ENCODE measurements around the gene GJC3. TPM values are rescaled to one million over a fixed set of nuclear protein-coding genes. Genes with fewer than 3 reads are reported as not detected.
"Not testable (repeated sequence)": the region's sequence is repeated elsewhere in the genome, so short reads cannot be mapped to it uniquely, and the experiment has no call there.

Gene GJC3
- total RNA-seq, 6 experiments from 2014 or later: not detected

DNA sequence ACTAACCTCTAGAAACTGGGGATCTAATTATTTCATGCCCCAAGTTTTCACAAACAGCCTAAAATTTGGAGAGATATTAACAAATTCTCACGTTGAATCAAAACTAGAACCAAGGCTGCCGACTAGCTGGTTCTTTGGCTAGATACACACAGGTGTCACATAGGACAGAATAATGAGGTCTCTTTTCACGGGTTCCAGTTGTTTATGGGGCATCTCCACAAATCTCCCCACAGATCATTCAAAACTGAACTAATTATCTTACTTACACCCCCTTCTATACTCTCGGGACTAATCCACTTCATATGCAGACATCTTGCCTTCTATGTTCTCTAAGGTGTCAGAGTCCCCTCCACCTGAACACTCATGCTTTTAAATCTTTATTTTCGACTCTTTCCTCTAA, 36.1 kb downstream of the GJC3 start:
- H3K4me1 Mint-ChIP-seq (ENCODE audit: low read depth): no peaks in the 10 kb centered on the region
- TF ChIP-seq, protein P1, sequence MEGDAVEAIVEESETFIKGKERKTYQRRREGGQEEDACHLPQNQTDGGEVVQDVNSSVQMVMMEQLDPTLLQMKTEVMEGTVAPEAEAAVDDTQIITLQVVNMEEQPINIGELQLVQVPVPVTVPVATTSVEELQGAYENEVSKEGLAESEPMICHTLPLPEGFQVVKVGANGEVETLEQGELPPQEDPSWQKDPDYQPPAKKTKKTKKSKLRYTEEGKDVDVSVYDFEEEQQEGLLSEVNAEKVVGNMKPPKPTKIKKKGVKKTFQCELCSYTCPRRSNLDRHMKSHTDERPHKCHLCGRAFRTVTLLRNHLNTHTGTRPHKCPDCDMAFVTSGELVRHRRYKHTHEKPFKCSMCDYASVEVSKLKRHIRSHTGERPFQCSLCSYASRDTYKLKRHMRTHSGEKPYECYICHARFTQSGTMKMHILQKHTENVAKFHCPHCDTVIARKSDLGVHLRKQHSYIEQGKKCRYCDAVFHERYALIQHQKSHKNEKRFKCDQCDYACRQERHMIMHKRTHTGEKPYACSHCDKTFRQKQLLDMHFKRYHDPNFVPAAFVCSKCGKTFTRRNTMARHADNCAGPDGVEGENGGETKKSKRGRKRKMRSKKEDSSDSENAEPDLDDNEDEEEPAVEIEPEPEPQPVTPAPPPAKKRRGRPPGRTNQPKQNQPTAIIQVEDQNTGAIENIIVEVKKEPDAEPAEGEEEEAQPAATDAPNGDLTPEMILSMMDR (IDR thresholded peaks at IDR 0.05): no peak
- no peak for DNase-seq
- no peaks in the 10 kb centered on the region; the same call in none of the 2 replicates for H3K27me3 Mint-ChIP-seq (ENCODE audit: insufficient read depth)
- H3K36me3 Mint-ChIP-seq (ENCODE audit: low read depth): peaks cover 38% of the 10 kb centered on the region
- H3K4me3 Mint-ChIP-seq: no peak overlapping the region
- no peak overlapping the region for H3K27ac Mint-ChIP-seq
- no peaks in the 10 kb centered on the region for H3K9me3 Mint-ChIP-seq

DNA sequence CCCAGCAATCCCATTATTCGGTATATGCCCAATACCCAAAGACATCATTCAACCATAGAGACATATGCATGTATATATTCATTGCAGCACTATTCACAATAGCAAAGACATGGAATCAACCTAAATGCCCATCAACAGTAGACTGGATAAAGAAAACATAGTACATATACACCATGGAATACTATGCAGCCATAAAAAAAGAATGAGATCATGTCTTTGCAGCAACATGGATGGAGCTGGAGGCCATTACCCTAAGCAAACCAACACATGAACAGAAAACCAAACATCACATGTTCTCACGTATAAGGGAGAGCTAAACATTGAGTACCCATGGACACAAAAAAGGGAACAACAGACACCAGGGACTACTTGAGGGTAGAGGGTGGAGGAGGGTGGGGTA, 39.1 kb downstream of the GJC3 start:
- H3K27ac Mint-ChIP-seq; H3K4me3 Mint-ChIP-seq; H3K9me3 Mint-ChIP-seq; DNase-seq; H3K27me3 Mint-ChIP-seq (ENCODE audit: insufficient read depth); H3K4me1 Mint-ChIP-seq (ENCODE audit: low read depth): not testable (repeated sequence)
- peaks cover 38% of the 10 kb centered on the region for H3K36me3 Mint-ChIP-seq (ENCODE audit: low read depth)

DNA sequence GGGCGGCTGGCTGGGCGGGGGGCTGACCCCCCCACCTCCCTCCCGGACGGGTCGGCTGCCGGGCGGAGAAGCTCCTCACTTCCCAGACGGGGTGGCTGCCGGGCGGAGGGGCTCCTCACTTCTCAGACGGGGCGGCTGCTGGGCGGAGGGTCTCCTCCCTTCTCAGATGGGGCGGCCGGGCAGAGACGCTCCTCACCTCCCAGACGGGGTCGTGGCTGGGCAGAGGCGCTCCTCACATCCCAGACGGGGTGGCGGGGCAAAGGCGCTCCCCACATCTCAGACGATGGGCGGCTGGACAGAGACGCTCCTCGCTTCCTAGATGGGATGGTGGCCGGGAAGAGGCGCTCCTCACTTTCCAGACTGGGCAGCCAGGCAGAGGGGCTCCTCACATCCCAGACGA, 41.1 kb downstream of the GJC3 start:
- not testable (repeated sequence) for H3K9me3 Mint-ChIP-seq; H3K4me1 Mint-ChIP-seq (ENCODE audit: low read depth); DNase-seq; H3K4me3 Mint-ChIP-seq; H3K27ac Mint-ChIP-seq; H3K27me3 Mint-ChIP-seq (ENCODE audit: insufficient read depth)
- H3K36me3 Mint-ChIP-seq (ENCODE audit: low read depth): peaks cover 44% of the 10 kb centered on the region

DNA sequence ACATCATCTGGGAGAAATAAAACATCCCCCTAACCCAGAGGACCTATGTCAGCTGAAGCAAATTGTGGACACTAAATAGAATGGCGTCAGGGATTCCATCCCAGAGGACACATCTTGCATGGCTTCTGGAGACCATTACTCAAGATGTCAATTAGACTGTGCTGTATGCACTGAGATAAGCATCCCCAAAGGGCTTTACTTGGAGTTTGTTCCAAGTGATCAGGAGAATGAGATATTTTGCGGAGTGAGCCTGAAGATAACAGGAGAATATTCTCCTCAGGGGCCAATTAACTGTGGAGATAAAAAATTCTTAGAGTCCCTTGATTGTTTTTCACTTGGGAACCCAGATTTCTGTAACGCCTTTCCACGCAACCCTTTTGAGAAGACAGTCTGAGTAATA, 48.0 kb downstream of the GJC3 start:
- no peaks in the 10 kb centered on the region for H3K4me1 Mint-ChIP-seq (ENCODE audit: low read depth)
- no peak overlapping the region for H3K4me3 Mint-ChIP-seq
- DNase-seq: no peak
- peaks cover 6% of the 10 kb centered on the region; the same call in 1 of the 2 replicates for H3K36me3 Mint-ChIP-seq (ENCODE audit: low read depth)
- peaks cover 6% of the 10 kb centered on the region for H3K9me3 Mint-ChIP-seq
- H3K27me3 Mint-ChIP-seq (ENCODE audit: insufficient read depth): peaks cover 14% of the 10 kb centered on the region
- no peak overlapping the region for H3K27ac Mint-ChIP-seq
- TF ChIP-seq, protein P1 (IDR thresholded peaks at IDR 0.05): no peak

DNA sequence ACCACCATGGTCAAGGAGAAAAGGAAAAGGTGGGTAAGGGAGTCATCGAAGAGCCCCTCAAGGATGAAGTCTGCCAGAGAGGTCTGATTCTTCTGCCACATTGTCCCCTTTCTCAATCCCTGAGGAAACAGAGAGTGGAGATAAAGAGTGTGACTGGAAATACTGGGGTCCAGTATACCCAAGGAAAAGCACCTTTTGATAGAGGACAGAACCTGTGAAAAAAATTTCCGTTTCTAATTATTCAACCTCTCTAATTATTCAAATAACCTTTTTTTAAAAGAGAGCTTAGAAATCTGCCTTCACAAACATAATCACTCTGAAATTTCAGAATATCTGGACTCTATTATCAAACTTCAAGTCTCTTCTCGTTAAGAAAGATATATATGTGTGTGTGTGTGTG, 52.5 kb downstream of the GJC3 start, which contains the start of gene OR2AE1:
OR2AE1 (minus strand) TSS at position 101 of the 400 bp plus-strand sequence; CDS start at position 101, 0 bp downstream.
- DNase-seq: no peak
- H3K27ac Mint-ChIP-seq: no peak within 1 kb of the TSS
- H3K27me3 Mint-ChIP-seq (ENCODE audit: insufficient read depth): peaks cover 11% of the 10 kb centered on the region
- no peaks in the 10 kb centered on the region for H3K9me3 Mint-ChIP-seq
- TF ChIP-seq, protein P1 (IDR thresholded peaks at IDR 0.05): no peak
- no peaks in the 10 kb centered on the region for H3K36me3 Mint-ChIP-seq (ENCODE audit: low read depth)
- no peak within 1 kb of the TSS for H3K4me3 Mint-ChIP-seq
- no peaks in the 10 kb centered on the region for H3K4me1 Mint-ChIP-seq (ENCODE audit: low read depth)

DNA sequence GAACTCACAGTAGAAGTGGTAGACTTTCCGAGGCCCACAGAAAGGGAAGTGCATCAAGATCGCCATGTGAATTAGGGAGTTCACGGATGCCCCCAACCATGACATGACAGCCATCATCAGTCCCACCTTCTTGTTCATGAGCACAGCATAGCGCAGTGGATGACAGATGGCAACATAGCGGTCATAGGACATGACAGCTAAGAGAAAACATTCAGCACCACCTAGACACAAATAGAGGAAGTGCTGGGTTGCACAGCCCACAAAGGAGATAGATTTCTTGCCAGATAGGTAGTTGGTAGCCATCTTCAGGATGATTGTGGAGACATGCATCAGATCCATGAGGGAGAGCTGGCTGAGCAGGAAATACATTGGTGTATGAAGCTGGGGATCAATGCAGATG, 52.9 kb downstream of the GJC3 start:
- Mint-ChIP-seq H3K4me1 (ENCODE audit: low read depth) (no peaks in the 10 kb centered on the region), H3K9me3 (no peaks in the 10 kb centered on the region), H3K4me3 (no peak overlapping the region), H3K36me3 (ENCODE audit: low read depth) (no peaks in the 10 kb centered on the region), H3K27ac (no peak overlapping the region), H3K27me3 (ENCODE audit: insufficient read depth) (peaks cover 9% of the 10 kb centered on the region)
- DNase-seq: no peak
- TF ChIP-seq, protein P1 (IDR thresholded peaks at IDR 0.05): no peak

Other genes starting within 250 kb of the GJC3 start
- 1 to 10 TPM in 2 of 6 experiments, under 1 TPM in 4; 0.30 to 1.8 (median 0.48) TPM for gene CYP3A5, start 249.6 kb downstream of the GJC3 start, total RNA-seq (2021; fragmentation: NEBNext Ultra II Directional; extraction: Animal tissue kit (Norgen Biotek cat#: 25700))
- under 1 TPM in 1 of 6 experiments, not detected in 5; 0.09 TPM for gene CYP3A7, start 194.4 kb downstream of the GJC3 start, total RNA-seq (2021; fragmentation: NEBNext Ultra II Directional; extraction: Animal tissue kit (Norgen Biotek cat#: 25700))
- not detected for gene CYP3A4, start 145.4 kb downstream of the GJC3 start, total RNA-seq (2021; fragmentation: NEBNext Ultra II Directional; extraction: Animal tissue kit (Norgen Biotek cat#: 25700))
- not detected for gene CYP3A43, start 101.6 kb downstream of the GJC3 start, total RNA-seq (2021; fragmentation: NEBNext Ultra II Directional; extraction: Animal tissue kit (Norgen Biotek cat#: 25700))
- not detected for gene OR2AE1, start 52.6 kb downstream of the GJC3 start, total RNA-seq (2021; fragmentation: NEBNext Ultra II Directional; extraction: Animal tissue kit (Norgen Biotek cat#: 25700))
- gene TRIM4, start 10.1 kb downstream of the GJC3 start, total RNA-seq (2021; fragmentation: NEBNext Ultra II Directional; extraction: Animal tissue kit (Norgen Biotek cat#: 25700)): 10 to 100 TPM; 22.0 to 24.6 (median 22.9) TPM
- not detected for gene AZGP1, start 46.4 kb upstream of the GJC3 start, total RNA-seq (2021; fragmentation: NEBNext Ultra II Directional; extraction: Animal tissue kit (Norgen Biotek cat#: 25700))
- 10 to 100 TPM; 55.9 to 77.4 (median 63.1) TPM for gene ZKSCAN1, start 86.0 kb upstream of the GJC3 start, total RNA-seq (2021; fragmentation: NEBNext Ultra II Directional; extraction: Animal tissue kit (Norgen Biotek cat#: 25700))
- gene ZSCAN21, start 120.2 kb upstream of the GJC3 start, total RNA-seq (2021; fragmentation: NEBNext Ultra II Directional; extraction: Animal tissue kit (Norgen Biotek cat#: 25700)): 1 to 10 TPM; 8.2 to 9.8 (median 9.2) TPM
- gene ZNF3, start 152.1 kb upstream of the GJC3 start, total RNA-seq (2021; fragmentation: NEBNext Ultra II Directional; extraction: Animal tissue kit (Norgen Biotek cat#: 25700)): 10 to 100 TPM; 16.5 to 19.4 (median 18.3) TPM
- 100 to 1,000 TPM; 253 to 334 (median 302) TPM for gene COPS6, start 159.3 kb upstream of the GJC3 start, total RNA-seq (2021; fragmentation: NEBNext Ultra II Directional; extraction: Animal tissue kit (Norgen Biotek cat#: 25700))
- 100 to 1,000 TPM in 5 of 6 experiments, 10 to 100 TPM in 1; 70.9 to 139 (median 124) TPM for gene MCM7, start 171.8 kb upstream of the GJC3 start, total RNA-seq (2021; fragmentation: NEBNext Ultra II Directional; extraction: Animal tissue kit (Norgen Biotek cat#: 25700))
- 10 to 100 TPM; 20.2 to 24.5 (median 21.9) TPM for gene AP4M1, start 172.0 kb upstream of the GJC3 start, total RNA-seq (2021; fragmentation: NEBNext Ultra II Directional; extraction: Animal tissue kit (Norgen Biotek cat#: 25700))
- gene TAF6, start 189.7 kb upstream of the GJC3 start, total RNA-seq (2021; fragmentation: NEBNext Ultra II Directional; extraction: Animal tissue kit (Norgen Biotek cat#: 25700)): 10 to 100 TPM; 66.4 to 78.6 (median 77.4) TPM
- gene CNPY4, start 190.0 kb upstream of the GJC3 start, total RNA-seq (2021; fragmentation: NEBNext Ultra II Directional; extraction: Animal tissue kit (Norgen Biotek cat#: 25700)): 10 to 100 TPM; 24.4 to 32.4 (median 26.3) TPM
- 1 to 10 TPM; 2.3 to 3.0 (median 2.5) TPM for gene MBLAC1, start 197.3 kb upstream of the GJC3 start, total RNA-seq (2021; fragmentation: NEBNext Ultra II Directional; extraction: Animal tissue kit (Norgen Biotek cat#: 25700))
- 100 to 1,000 TPM in 5 of 6 experiments, 10 to 100 TPM in 1; 99.5 to 137 (median 110) TPM for gene LAMTOR4, start 219.3 kb upstream of the GJC3 start, total RNA-seq (2021; fragmentation: NEBNext Ultra II Directional; extraction: Animal tissue kit (Norgen Biotek cat#: 25700))
- gene TRAPPC14, start 229.1 kb upstream of the GJC3 start, total RNA-seq (2021; fragmentation: NEBNext Ultra II Directional; extraction: Animal tissue kit (Norgen Biotek cat#: 25700)): 10 to 100 TPM; 19.1 to 23.4 (median 21.7) TPM
- 1 to 10 TPM; 5.1 to 8.6 (median 7.1) TPM for gene GAL3ST4, start 239.0 kb upstream of the GJC3 start, total RNA-seq (2021; fragmentation: NEBNext Ultra II Directional; extraction: Animal tissue kit (Norgen Biotek cat#: 25700))
- 1 to 10 TPM in 3 of 6 experiments, under 1 TPM in 3; 0.57 to 1.4 (median 0.86) TPM for gene GPC2, start 247.8 kb upstream of the GJC3 start, total RNA-seq (2021; fragmentation: NEBNext Ultra II Directional; extraction: Animal tissue kit (Norgen Biotek cat#: 25700))
- under 1 TPM; 0.24 to 0.91 (median 0.43) TPM for gene STAG3, start 248.3 kb upstream of the GJC3 start, total RNA-seq (2021; fragmentation: NEBNext Ultra II Directional; extraction: Animal tissue kit (Norgen Biotek cat#: 25700))

Measured in HFFc6 (cell line).